NOMO-1 treated with dmso at 0.1 percent for 144 hours (cell line): ENCODE results near the gene CD47.

Experiments used
- DNase-seq: peaks from one replicate; lab custom pipeline; 2025; ENCODE audit not compliant: unreplicated experiment; lab: John Stamatoyannopoulos, UW

Gene CD47

DNA sequence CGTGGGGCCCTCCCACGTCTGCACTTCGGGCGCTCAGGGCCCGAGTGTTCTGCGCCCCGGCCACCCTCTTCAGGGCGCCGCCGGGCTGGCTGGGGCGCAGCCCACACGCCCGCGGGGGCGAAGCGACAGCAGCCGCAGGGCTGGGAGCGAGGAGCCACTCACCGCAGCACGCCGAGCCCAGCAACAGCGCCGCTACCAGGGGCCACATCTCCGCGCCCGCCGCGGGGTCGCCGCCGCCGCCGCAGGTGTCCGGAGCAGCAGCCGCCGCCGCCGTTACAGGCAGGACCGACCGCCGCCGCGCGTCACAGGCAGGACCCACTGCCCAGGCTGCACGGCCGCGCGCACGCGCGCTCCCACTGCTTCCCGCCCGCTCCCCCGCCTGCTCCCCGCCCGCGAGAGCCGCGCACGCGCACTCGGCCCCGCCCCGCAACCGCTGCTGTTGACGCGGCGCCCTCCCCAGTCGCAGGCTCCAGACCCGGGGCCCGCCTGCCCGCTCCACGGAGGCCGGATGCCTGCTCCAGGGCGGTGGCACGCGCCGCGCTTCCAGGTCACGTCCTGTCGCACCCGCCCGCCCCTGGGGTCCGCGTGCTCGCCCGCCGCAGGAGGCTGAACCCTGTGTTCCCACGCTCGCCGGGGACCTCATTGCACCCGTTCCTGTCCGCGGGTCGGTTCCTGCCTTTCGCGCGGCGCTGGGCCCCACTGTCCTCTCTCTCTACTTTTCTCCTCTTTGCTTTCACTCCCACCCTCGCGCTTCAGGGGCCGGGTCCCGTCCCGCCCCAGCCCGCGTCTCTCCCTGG is at the start of gene CD47:
Gene CD47 (minus strand): TSS at position 331 of the 797 bp plus-strand sequence. CDS start 123 bp downstream, at position 208.
- DNase-seq = peak; percentile 83

GRCh38 chr3:108137460-108137814 is 46.6 kb upstream of the CD47 start:
- DNase-seq = no peak

DNA sequence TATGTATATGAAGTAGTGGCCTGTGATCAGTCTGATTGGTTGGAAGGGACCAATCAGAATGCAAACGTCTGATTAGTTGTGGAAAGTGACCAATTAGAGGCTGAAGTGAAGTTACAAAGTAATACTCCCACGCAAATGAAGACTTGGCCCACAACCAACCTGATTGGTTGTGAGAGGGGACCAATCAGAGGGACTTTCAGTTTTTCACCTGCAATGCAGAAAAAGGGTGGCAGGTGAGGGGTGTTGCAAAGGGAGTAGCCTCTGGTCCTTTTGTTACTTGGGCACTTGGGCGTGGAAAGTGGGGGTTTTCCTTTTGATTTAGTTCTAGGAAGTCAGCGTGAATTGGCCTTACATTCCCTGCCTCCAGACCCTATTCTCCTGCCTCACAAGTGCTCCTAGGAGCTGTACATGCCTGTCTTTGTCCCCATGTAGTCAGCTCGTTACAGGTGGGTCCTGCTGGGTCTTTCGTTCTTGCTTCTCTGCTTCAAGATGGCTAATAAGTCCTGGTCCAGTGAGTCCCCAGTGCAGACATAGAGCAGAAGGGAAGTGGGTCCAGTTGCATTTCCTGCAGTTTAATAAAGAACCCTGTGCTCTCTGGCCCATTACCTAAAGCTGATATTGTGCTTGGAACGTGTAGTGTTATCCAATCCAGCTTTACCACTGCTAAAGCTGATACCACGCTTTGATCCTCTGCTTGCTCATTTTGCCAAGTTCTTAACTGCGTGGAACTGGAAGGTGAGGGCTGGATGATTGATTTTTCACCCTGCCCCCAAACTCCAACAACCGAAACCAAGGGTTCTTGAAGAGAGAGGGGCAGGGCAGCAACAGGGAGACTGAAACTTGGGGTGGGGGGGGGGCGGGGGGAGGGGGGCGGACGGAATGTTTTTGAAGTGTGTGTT is 46.0 kb upstream of the CD47 start:
- DNase-seq = no peak

GRCh38 chr3:108134555-108134880 is 43.7 kb upstream of the CD47 start:
- DNase-seq = no peak

- DNase-seq = no peak
Observed at GRCh38 chr3:108133858-108134554, 43.2 kb upstream of the CD47 start.

- no peak for DNase-seq
Observed at GRCh38 chr3:108133048-108133369, 42.2 kb upstream of the CD47 start.

DNA sequence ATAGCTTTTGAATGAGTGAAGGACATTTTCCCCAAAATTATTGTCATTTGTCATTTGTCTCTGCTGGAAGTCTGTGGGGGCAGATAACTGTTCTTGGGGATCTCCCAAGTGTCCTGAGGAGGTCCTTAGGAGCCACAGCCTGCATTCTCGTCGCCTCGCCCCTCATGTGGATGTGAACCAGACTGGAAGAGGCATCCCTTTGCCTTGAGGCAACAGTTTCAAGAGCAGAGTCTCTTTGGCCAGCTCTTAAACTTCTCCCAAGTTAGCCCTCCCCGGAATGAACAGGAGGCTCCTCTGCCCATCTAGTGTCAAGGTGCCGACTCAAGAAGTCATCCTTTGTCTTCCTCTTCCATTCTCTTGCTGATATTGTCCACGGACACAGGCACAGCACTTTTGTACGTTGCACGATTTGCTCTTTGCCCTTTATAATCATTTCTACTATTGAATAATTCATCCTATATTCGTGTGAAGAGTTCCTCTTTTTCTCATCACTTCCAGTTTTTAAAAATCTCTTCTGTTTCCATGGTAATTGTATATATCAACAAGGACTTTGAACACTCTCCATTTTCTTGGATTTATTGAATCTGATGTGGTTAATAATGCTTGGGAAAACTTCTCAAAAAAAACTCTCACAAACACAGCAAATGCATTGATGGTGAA is 40.8 kb upstream of the CD47 start:
- no peak for DNase-seq

DNA sequence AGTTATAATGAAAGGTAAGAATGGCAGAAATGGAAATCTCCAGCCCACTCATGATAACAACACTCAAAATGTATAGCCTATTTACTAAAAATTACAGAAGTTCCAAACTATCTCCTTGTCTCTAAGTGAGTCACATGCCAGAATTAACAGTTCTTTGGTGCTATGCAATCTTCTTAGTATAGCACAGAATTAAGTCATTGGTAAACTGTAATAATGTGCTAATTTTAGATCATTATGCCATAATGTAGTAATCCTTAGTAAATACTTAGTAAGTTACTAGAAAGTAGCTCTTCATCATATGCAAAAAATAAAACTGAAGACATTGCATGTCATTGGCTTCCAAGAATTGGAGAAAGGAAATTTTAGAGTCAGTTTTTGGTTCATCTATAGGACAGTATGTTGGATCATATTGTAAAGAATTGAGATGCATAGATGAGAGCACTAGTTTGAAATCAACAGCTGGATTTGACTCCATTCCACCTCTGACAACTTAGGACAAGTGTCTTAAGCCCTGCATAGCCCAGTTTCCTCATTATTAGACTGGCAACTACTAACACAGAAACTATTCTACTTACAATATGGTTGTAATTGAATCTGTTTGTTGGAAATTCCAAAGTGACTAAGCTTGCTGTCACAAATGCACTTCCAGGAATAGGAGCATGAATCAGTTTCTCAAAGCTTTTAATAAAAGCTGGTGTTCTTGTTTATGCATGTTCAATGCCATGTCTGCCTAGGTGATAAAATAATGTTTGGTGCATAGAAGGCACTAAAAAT is 40.1 kb upstream of the CD47 start:
- no peak for DNase-seq

DNA sequence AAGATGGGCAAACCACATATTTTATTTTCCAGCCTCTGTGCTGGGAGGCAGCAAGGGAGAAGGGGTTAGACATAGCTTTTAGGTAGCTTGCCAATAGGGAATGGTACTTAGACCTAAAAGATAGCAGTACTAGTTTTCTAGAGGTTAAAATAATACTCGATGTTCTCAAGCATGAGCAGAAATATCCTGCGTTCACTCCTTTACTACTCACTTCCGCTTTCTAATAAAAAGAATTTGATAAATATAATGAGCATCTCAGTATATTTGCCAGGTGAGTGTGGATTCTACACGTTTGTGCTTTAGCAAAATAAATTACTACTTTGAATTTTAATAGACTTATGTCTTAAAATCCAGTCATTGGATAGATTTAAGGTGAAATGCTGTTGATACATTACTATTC is 39.4 kb upstream of the CD47 start:
- DNase-seq = no peak

- no peak for DNase-seq
Observed at GRCh38 chr3:108127301-108127988, 36.6 kb upstream of the CD47 start.

DNA sequence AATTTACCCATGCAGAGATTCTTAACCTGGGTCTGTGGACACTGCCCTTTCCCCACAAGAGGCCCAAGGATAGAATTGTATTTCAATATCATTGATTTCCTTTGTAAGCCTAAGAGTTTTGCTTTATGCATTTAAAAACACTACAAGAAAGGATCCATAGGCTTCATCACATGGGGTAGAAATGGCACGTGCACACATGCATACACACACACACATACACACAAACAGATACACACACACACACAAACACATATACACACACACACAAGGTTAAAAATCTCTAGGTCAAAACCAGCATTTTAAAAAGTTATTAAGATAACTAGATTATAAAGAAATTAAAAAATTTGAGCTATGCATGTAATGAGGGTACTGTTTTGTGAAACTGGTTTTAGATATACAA is 35.5 kb upstream of the CD47 start:
- no peak for DNase-seq

- DNase-seq = no peak
Observed at GRCh38 chr3:108125550-108126071, 34.8 kb upstream of the CD47 start.

DNA sequence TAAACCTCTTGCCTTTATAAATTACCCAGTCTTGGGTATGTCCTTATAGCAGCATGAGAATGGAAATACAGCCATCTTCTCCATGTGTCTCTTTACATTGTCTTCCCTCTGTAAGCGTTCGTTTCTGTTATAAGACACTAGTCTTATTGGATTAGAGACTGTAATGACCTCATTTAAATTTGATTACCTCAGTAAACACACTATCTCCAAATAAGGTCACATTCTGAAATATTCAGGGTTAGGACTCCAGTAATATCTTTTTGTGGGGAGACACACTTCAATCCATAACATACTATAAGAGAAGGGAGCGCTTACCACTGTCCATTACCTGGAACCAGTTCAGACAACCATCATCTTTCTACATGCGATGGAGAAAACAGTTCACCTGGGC is 34.3 kb upstream of the CD47 start:
- DNase-seq = no peak

DNA sequence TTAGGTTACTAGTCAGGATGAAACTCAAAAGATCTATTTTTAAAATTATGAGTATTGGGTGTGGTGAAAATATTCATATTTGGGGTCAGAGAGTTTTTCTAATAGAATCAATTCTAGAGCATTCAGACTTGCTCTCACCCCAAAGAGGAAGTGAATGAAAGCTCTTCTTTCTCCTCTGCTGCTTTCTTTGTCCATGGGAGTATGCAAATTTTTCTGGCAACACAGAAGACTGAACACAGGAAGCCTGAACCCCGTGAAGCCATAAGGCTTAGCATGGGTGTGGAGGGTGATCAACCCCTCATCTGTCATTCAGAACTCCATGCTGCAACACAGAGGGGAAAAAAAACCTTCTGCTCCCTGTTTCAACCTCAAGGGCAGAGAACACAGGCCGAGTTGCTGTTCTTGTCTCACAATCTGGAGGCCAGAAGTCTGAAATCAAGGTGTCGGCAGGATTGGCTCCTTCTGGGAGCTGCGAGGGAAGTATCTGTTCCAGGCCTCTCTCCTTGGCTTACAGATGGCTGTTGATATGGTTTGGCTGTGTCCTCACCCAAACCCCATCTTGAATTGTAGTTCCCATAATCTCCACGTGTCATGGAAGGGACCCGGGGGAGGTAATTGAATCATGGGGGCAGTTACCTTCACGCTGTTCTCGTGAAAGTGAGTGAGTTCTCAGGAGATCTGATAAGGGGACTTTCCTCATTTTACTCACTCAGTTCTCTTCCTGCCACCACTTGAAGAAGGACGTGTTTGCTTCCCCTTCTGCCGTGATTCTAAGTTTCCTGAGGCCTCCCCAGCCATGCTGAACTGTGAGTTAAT is 33.7 kb upstream of the CD47 start:
- DNase-seq = peak; percentile 62

DNA sequence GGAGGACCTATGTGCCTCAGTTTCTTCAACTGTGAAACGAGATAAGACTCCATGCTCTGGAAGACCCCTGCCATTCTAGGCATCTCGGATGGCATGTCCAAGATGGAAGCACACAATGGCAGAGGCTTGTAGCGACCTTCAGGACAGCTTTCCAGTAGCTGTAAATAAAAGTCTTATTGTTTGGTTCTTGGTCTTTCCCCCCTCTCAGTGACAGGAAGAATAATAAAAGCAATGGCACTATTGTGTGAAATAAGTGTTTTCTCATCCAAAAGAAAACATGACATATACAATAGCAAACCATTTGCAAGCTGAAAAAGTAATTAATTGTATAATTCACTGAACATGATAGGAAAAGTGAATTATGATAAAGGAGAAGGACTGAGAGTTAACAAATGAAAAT is 32.5 kb upstream of the CD47 start:
- DNase-seq = no peak

GRCh38 chr3:108122276-108122675 is 31.4 kb upstream of the CD47 start:
- DNase-seq = no peak

DNA sequence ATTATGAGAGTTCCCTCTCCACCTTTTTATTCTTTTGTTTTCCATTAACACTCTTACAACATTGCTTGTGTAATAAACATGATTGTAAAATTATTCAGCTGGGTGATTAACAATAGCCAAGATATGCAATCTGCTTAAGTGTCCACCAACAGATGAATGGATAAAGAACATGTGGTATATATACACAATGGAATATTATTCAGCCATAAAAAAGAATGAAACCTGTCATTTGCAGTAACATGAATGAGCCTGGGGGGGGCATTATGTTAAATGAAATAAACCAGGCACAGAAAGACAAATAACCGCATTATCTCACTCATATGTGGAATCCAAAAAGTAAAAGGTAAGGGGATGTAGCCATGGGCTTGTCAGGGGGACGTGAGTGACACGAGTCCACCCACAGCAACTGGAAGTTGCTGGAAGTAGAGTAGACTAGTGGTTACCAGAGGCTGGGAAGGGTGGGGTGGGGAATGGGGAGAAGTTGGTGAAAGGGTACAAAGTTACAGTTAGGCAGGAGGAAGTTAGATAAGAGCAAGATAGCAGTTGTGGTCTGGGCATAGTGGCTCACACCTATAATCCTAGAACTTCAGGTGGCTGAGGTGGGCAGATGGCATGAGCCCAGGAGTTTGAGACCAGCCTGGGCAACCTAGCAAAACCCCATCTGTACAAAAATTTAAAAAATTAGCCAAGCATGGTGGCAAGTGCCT is 28.7 kb upstream of the CD47 start:
- no peak for DNase-seq

- no peak for DNase-seq
Observed at GRCh38 chr3:108118038-108118768, 27.4 kb upstream of the CD47 start.
